ENCODE results near the gene MESP2.

GRCh38 chr15:89772932-89773583, 3.1 kb upstream of the MESP2 start:
- TF ChIP-seq CTCF (conservative IDR thresholded peaks at IDR 0.05 in 1 of 2, IDR thresholded peaks at IDR 0.05 in 1 of 2; ENCODE audit: low read depth in 1 of 2, low read length in 2 of 2) (peak; percentile 29 to 44), EZH2 (IDR thresholded peaks at IDR 0.05; ENCODE audit: low read length, missing control alignments) (no peak)
